HAP-1 (cell line): ENCODE results near the gene TGM4.

ENCODE experiments used
- DNase-seq, 2 experiments: peaks; one replicate each; pipeline ENCODE4 v3.0.0-alpha.2; 2016 to 2020; ENCODE audit warnings: low spot score in 2 of 2
- H3K27me3 ChIP-seq: fragments of 250-450 bp; sonication (Bioruptor Pico); 2 replicates; pipeline ENCODE4 v1.5.1; 2020; ENCODE audit warnings: low read depth, mild to moderate bottlenecking, moderate library complexity
- H3K36me3 ChIP-seq: fragments of 250-450 bp; sonication (Bioruptor Pico); replicated peaks from 2 replicates; pipeline ENCODE4 v1.5.1; 2020; ENCODE audit warnings: mild to moderate bottlenecking
- H3K4me1 ChIP-seq: fragments of 250-450 bp; sonication (Bioruptor Pico); 2 replicates; pipeline ENCODE4 v1.5.1; 2020; ENCODE audit warnings: mild to moderate bottlenecking
- H3K4me3 ChIP-seq: fragments of 250-450 bp; sonication (Bioruptor Pico); 2 replicates; pipeline ENCODE4 v1.5.1; 2020; ENCODE audit warnings: mild to moderate bottlenecking, moderate library complexity
- H3K9me3 ChIP-seq: fragments of 250-450 bp; sonication (Bioruptor Pico); 2 replicates; pipeline ENCODE4 v1.5.1; 2020; ENCODE audit warnings: mild to moderate bottlenecking, moderate library complexity
- in situ Hi-C: fragments of 300-500 bp; cut with MboI; formaldehyde crosslinking; loops from 3 replicates; pipeline ENCODE4 v1.14.3; 2020; ENCODE audit warnings: low sequenced_read_pairs, inconsistent platforms, mixed read lengths

TGM4 gene

DNA sequence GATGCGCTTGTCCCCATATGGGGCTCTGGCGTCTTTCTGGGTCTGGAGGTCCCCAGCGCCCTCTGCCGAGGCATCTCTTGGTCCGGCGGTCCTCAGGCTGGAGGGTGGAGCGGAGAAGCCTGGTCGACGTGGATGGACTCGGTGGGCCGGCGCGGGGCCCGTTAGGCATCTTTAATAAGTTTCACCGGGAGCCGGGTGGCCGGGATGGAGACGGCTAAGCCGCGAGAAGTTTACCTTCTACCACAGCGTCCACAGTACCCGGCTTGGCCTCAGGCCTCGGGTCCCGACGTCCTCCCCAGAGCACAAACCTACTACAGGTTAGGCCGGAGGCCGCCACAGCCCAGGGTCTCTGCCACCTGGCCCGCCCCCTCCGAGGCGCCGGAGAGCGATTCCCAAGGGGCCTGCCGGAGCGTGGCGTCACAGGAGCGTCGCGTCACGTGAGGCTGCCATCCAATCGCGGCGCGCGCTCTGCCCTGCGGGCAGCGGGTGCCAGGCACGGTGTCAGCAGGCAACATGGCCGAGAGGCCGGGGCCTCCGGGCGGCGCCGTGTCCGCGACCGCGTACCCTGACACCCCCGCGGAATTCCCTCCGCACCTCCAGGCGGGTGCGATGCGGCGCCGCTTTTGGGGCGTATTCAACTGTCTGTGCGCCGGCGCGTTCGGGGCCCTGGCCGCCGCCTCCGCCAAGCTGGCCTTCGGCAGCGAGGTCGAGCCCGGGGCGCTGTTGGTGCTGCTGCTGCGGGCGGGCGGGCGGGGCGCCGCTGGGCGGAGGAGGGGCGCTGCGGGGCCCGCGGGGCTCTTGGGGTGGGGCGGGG, 12.8 kb upstream of the TGM4 start, which contains the start of gene TMEM42:
Gene TMEM42, plus strand, starts transcription at position 501 of the 814 bp plus-strand sequence. Its CDS starts 13 bp downstream, at position 514.
- in situ Hi-C loops = no loop called here
- Histone ChIP-seq H3K27me3 (no peaks in the 10 kb centered on the region), H3K36me3 (peaks cover 9% of the 10 kb centered on the region), H3K4me3 (no peak within 1 kb of the TSS), H3K9me3 (no peaks in the 10 kb centered on the region), H3K4me1 (no peaks in the 10 kb centered on the region)
- DNase-seq = no peak

DNA sequence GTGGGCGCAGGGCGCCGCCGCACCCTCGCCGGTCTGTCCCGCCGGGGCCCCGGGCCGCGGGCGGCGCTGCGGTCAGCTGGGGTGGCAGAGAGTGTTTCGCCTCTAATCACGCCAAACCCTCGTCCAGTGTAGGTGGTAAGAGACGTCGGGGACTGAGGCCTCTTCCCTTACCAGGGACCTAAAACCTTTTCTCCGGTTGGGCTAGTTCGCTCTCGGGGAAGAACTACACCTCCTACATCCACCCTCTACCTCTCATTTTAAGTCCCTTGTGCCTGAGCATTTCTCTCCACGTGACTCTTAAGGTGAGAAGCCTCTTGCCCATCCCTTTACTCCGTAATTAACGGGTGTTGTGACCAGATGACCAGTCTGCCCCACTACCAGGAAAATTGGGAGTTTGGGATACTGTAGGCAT, 12.2 kb upstream of the TGM4 start:
- H3K4me1 ChIP-seq = no peaks in the 10 kb centered on the region
- no peak overlapping the region for H3K4me3 ChIP-seq
- no peaks in the 10 kb centered on the region for H3K27me3 ChIP-seq
- in situ Hi-C loops = no loop called here
- H3K9me3 ChIP-seq = no peaks in the 10 kb centered on the region
- peaks cover 9% of the 10 kb centered on the region for H3K36me3 ChIP-seq
- no peak for DNase-seq

DNA sequence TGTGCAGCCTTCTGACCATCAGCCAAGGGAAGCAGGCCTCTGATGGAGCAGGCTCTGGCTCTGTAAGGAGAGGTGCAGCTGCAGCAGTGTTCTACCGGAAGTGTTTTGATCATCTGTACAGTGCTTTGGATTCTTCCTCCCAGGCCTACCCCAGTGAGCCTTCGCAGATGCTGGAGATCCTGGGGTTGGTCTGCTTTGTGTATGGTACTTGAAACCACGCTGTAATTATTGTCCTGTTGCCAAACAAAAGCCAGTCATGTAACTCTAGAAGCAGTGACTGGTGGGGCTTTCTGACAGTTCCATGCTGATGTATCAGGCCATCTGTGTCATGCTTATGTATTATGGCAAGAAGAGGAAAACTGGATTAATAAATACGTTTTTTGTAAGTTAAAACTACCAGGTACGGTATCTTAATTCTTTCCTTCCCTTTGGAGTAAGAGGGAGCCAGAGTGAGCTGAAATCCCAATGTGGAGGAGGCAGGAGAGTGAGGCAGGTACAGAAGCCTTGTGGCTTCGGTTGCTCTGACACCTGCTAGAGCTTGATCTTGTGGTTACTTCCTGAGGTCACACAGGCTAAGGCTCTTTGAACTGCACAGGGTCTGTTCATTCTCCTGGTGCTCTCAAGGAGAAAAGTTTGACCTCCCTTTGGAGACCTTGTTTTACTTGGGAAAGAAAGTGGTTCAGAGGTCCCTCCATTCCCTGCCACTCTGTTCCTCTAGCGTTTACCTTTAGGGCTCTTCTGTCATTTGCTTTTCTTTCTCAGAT, 9.0 kb upstream of the TGM4 start:
- no peak for DNase-seq
- Histone ChIP-seq H3K4me1 (no peaks in the 10 kb centered on the region), H3K9me3 (no peaks in the 10 kb centered on the region), H3K4me3 (no peak overlapping the region), H3K27me3 (no peaks in the 10 kb centered on the region), H3K36me3 (peaks cover 4% of the 10 kb centered on the region)
- in situ Hi-C loops = no loop called here

DNA sequence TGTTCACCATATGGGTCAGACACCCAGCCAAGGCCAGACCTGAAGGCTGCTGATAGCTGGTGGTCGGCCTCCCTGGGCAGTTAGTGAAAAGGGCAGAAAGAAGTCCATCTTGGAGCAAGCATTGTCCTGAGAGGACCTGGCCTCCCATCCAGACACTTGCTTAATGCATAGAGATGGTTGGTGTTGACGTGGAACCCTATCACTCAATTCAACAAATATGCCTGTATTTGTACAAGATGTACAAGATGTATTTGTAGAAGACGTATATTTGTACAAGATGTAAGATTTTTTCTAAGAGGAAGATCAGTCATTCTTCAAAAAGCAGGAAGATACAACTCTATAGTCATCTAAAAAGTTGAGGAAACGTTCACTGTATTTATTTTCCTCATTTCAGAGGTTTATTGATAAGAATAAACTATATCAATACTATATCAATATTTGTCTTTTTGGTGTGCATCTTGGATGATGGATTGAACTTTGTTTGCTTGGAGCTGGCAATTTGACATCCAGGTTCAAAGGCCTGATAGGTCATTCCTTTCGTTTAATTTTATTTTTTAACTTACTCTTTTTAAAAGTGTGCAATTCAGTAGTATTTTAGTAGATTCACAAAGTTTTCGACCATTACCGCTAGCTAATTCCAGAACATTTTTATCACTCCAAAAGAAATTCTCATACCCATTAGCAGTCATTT, 6.8 kb upstream of the TGM4 start:
- H3K36me3 ChIP-seq = no peaks in the 10 kb centered on the region; the same call in none of the 2 replicates
- no peaks in the 10 kb centered on the region for H3K9me3 ChIP-seq
- DNase-seq = no peak
- H3K4me3 ChIP-seq = no peak overlapping the region
- H3K27me3 ChIP-seq = no peaks in the 10 kb centered on the region
- no peaks in the 10 kb centered on the region for H3K4me1 ChIP-seq
- in situ Hi-C loops = no loop called here

DNA sequence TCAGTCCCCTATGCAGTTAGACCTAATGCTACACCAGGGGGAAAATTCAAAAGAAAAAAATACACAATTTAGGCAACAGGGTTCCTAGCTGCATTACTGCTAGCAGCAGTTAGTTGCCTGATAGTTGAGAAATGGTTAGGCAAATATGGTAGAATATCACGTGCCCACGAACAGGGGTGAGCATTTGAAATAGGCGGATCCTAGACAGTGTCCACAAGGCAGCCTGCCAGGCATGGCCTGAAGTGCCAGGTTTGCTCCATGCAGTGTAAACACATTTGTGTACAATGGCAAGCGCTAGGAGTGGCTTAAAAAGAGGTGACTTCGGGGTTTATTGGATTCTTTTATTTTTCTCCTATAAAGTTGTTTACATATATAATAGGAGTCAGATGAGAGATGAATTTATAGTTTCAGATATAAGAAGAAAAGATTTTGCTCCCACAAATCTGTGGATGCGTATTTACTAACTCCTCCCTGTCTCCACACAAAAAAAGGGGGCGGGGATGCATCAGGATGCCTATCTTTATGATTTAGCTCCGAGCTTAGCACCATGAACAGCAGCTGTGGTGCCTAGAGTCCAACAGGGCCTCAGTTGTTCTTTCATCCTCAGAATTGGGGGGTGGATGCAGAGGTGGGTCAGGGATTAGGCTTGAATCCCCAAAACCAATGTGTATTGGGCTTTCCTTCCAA, 3.9 kb upstream of the TGM4 start:
- H3K4me3 ChIP-seq = no peak overlapping the region
- in situ Hi-C loops = no loop called here
- H3K4me1 ChIP-seq = no peaks in the 10 kb centered on the region
- H3K9me3 ChIP-seq = no peaks in the 10 kb centered on the region
- DNase-seq = no peak
- no peaks in the 10 kb centered on the region for H3K27me3 ChIP-seq
- no peaks in the 10 kb centered on the region; the same call in none of the 2 replicates for H3K36me3 ChIP-seq

DNA sequence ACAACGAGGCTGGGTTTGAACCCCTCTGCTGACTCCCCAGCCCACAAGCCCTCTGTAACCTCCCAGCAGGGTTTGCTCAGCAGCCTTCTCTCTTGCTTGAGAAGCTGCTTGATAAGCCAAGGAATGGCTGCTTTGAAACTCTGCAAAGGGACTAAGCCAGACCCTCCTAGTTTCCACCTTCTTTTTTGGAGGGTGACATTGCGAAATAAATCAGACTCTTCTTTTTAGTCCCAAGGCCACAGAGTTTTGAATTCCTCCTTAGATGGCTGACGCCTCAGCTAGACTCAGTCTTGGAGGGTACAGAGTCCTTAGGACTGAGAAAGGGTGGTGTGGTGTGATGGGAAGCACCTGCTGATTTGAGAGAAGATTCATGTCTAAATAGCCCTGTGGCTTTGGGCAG, 1.2 kb downstream of the TGM4 start:
- DNase-seq = no peak
- Histone ChIP-seq H3K9me3 (no peaks in the 10 kb centered on the region), H3K4me1 (no peaks in the 10 kb centered on the region), H3K4me3 (no peak overlapping the region), H3K36me3 (no peaks in the 10 kb centered on the region), H3K27me3 (no peaks in the 10 kb centered on the region)
- in situ Hi-C loops = no loop called here

DNA sequence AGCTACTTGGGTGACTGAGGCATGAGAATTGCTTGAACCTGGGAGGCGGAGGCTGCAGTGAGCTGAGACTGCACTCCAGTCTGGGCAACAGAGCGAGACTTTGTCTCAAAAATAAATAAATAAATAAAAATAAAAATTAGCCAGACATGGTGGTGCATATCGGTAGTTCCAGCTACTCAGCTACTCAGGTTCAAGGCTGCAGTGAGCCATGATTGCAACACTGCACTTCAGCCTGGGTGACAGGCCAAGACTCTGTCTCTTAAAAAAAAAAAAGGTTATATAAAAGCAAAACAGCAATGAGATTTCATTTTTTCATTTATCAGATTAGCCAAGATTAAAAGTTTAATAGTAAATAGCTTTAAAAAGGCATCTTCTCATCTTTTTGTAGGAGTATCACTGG, 2.9 kb downstream of the TGM4 start:
- Histone ChIP-seq H3K4me3 (no peak overlapping the region), H3K4me1 (no peaks in the 10 kb centered on the region), H3K27me3 (no peaks in the 10 kb centered on the region), H3K36me3 (no peaks in the 10 kb centered on the region), H3K9me3 (no peaks in the 10 kb centered on the region)
- no peak for DNase-seq
- in situ Hi-C loops = no loop called here

DNA sequence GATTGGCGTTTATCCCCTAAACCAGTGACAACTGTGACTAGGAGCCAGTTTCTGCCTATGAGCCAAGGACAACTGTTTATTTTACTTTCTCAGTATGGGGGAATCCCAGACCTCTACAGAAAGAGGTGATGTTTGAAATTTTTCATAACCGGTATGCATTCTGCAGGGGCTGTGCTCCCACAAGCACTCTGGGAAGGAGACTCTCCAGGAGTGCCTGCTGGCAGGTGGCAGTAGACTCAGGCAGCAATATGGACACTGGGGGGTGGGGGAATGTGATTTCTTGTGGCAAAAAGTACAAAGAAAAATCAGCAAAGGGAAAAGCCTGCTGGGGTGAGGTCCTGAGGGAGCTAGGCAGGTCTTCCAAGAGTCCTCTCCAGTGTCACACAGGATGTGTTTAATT, 5.9 kb downstream of the TGM4 start:
- Histone ChIP-seq H3K4me3 (no peak overlapping the region), H3K9me3 (no peaks in the 10 kb centered on the region), H3K27me3 (no peaks in the 10 kb centered on the region), H3K36me3 (no peaks in the 10 kb centered on the region), H3K4me1 (no peaks in the 10 kb centered on the region)
- DNase-seq = no peak
- in situ Hi-C loops = no loop called here

DNA sequence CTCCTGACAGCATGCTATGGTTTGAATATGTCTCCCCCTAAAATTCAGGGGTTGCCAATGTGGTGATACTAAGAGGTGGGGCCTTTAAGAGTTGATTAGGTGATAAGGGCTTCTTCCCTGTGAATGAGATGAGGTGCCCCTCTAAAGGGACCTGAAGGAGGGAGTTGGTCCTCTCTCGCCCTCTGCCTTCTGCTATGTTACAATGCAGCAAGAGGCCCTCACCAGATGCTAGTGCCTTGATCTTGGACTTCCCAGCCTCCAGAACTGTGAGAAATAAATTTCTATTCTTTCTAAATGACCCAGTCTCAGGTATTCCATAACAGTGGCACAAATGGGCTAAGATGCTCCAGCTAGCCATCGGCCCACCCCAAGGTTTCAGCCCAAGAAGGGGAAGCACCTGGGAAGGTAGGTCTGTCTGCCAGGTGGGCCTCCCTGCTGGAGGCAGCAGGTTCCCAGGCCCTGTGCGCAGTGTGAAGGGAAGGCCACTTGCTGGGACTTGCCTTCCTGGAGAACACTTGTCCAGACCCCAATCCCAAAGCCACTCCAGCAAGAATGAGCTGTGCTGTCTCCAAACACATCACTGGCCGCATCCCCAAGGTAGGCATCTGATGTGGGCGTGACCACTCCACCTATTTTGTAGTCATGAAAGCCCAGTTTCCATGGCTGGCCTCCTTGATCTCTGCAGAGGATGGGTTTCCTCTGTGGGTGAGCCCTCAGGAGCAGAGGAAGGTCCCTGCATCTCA, 9.0 kb downstream of the TGM4 start:
- H3K36me3 ChIP-seq = no peaks in the 10 kb centered on the region
- no peaks in the 10 kb centered on the region for H3K9me3 ChIP-seq
- DNase-seq = no peak
- no peak overlapping the region for H3K4me3 ChIP-seq
- H3K27me3 ChIP-seq = no peaks in the 10 kb centered on the region
- in situ Hi-C loops = no loop called here
- no peaks in the 10 kb centered on the region for H3K4me1 ChIP-seq

DNA sequence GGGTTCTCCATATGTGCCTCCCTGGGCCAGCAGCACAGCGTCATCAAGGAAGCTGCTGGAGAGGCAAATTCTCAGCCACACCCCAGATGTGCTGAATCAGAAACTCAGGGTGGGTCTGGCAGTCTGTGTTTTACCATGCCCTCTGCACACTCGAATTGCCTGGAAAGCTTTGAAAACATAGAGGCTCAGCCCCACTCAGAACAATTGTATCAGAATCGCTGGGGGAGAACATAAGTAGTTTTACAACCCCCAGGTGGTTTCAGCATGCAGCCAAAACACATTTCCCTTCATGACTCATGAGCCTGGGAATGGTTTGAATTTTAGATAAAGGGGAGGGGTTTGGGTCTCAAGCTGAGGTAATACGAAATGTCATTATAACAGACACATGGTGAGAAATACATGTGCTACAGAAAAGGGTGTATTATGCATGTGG, 9.6 kb downstream of the TGM4 start:
- H3K9me3 ChIP-seq = no peaks in the 10 kb centered on the region
- no peaks in the 10 kb centered on the region for H3K36me3 ChIP-seq
- H3K27me3 ChIP-seq = no peaks in the 10 kb centered on the region
- no peak overlapping the region for H3K4me3 ChIP-seq
- in situ Hi-C loops = no loop called here
- DNase-seq = no peak
- H3K4me1 ChIP-seq = no peaks in the 10 kb centered on the region

DNA sequence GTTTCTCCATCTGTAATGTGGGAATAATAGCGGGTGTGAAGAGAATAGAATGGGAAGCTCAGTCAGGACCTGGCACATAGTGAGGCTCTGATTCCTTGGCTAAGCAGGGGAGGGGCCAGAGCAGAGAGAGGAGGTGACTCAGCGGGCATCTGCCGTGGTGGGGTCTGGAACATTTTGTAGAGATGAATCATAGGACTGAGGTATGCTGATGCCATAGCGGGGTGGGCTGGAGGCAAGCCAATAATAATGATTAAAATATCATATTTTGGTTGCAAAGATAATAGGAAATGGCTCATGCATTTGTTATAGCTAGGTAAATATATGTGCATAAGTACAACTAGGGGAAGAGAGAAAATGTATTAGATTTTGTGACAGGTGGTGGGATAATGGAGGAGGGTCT, 11.2 kb downstream of the TGM4 start:
- no peaks in the 10 kb centered on the region for H3K9me3 ChIP-seq
- no peak for DNase-seq
- H3K36me3 ChIP-seq = no peaks in the 10 kb centered on the region
- H3K27me3 ChIP-seq = no peaks in the 10 kb centered on the region
- H3K4me3 ChIP-seq = no peak overlapping the region
- in situ Hi-C loops = no loop called here
- no peaks in the 10 kb centered on the region for H3K4me1 ChIP-seq

DNA sequence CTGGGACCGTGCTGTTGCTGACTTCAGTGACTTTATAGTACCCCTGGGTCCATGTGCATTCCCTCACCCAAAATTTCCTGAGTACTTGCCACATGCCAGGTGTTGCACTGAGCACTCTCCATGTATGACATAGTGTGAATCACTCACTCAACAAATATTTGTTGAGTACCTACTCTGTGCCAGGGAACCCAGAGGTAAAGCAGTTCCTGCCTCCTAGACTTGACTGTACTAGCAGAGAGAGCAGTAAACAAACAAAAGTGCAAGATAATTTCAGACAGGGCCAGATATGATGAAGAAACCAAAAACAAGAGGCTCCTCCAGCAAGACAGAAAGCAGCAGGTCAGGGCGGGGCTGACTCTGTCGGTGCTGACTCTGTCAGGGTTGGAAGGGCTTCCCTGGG, 12.2 kb downstream of the TGM4 start:
- in situ Hi-C loops = no loop called here
- no peaks in the 10 kb centered on the region for H3K9me3 ChIP-seq
- no peak for DNase-seq
- no peaks in the 10 kb centered on the region for H3K36me3 ChIP-seq
- H3K27me3 ChIP-seq = no peaks in the 10 kb centered on the region
- no peak overlapping the region for H3K4me3 ChIP-seq
- no peaks in the 10 kb centered on the region for H3K4me1 ChIP-seq

DNA sequence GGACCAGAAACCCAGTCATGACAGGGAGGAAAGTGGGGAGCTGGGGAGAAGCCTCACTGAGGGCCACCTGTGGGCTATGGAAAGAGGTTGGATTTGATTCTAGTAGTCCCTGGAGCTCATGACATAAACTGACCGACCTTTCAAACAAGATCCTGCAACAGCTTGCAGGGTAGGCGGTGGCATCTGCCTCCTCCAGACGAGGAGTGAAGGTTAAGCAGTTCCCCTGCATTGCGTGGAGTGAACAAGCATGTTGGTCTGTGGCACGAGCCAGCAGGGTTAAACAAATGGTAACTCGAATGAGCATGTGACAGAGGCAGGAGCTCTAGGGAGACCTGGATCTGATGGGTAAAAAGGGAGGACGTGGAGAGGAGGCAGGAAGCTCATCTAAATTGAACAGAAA, 12.7 kb downstream of the TGM4 start:
- Histone ChIP-seq H3K4me1 (no peaks in the 10 kb centered on the region), H3K4me3 (no peak overlapping the region), H3K27me3 (no peaks in the 10 kb centered on the region), H3K9me3 (no peaks in the 10 kb centered on the region), H3K36me3 (no peaks in the 10 kb centered on the region)
- no peak for DNase-seq
- in situ Hi-C loops = no loop called here
